HepG2 (cell line): ENCODE data around the gene CPZ. TPM values are rescaled to one million over a fixed set of nuclear protein-coding genes. Genes with fewer than 3 reads are reported as not detected.

ENCODE experiments used
- ATAC-seq: fragments of 200-7000 bp; cut with Tn5 transposase; 3 replicates; pipeline ENCODE4 v1.9.1; 2020; ENCODE audit warnings: mild to moderate bottlenecking, moderate library complexity
- BruUV-seq: library from RNA; stranded (reverse); fragments of 400-500 nt; replicated peaks from 2 replicates; lab custom pipeline; 2021; lab: Mats Ljungman, UMichigan
- CTCF ChIA-PET: fragments of 300-600 bp; formaldehyde crosslinking; extraction: SDS; loops from one replicate; lab custom pipeline; 2021; ENCODE audit warnings: low total read pairs, inconsistent platforms, low intra/inter-chr PET ratio; lab: Yijun Ruan, JAX
- POLR2A ChIA-PET: fragments of 350-600 bp; sonication (Branson Sonifier 250); formaldehyde crosslinking; loops from one replicate; lab custom pipeline; 2020; ENCODE audit warnings: antibody characterized with exemption, inconsistent platforms; lab: Yijun Ruan, JAX
- DNase-seq: peaks from one replicate; pipeline ENCODE4 v3.0.0-alpha.2; 2015; ENCODE audit warnings: low spot score
- FAIRE-seq: peaks from 3 replicates; lab custom pipeline; 2011; peaks lifted over from hg19 to GRCh38; lab: Jason Lieb, UNC
- H2AFZ ChIP-seq: one replicate; pipeline ENCODE4 v1.6.1; 2011; ENCODE audit warnings: low read length, inconsistent platforms
- H3K27ac ChIP-seq: fragments of 300-600 bp; 3 replicates; pipeline ENCODE4 v1.8.0; 2011; ENCODE audit warnings: mixed run types, mild to moderate bottlenecking, mixed read lengths, low read length, inconsistent platforms; ENCODE audit not compliant: insufficient read depth; ENCODE audit errors: extremely low read length
- H3K27me3 ChIP-seq, 2 experiments: fragments of 200-600 bp in 1 of 2; 2 replicates in 1 of 2; 3 replicates in 1 of 2; pipeline versions ENCODE4 v1.6.0 to v1.8.0; 2011; ENCODE audit warnings: low read length in 2 of 2, mild to moderate bottlenecking in 2 of 2, moderate library complexity in 2 of 2, inconsistent platforms in 1 of 2; ENCODE audit not compliant: insufficient read depth in 2 of 2, control insufficient read depth in 1 of 2
- H3K36me3 ChIP-seq, 2 experiments: fragments of 200-600 bp in 1 of 2; replicated peaks in 1 of 2; 2 replicates in 1 of 2; 3 replicates in 1 of 2; pipeline versions ENCODE4 v1.5.1 to v1.8.0; 2011; ENCODE audit warnings: low read length in 2 of 2, inconsistent platforms in 1 of 2; ENCODE audit not compliant: insufficient read depth in 2 of 2, control insufficient read depth in 1 of 2
- H3K4me1 ChIP-seq: 2 replicates; pipeline ENCODE4 v1.5.1; 2012; ENCODE audit warnings: low read length, inconsistent platforms; ENCODE audit not compliant: insufficient read depth
- H3K4me2 ChIP-seq: 2 replicates; pipeline ENCODE4 v1.6.0; 2011; ENCODE audit warnings: low read depth, low read length, inconsistent platforms
- H3K4me3 ChIP-seq, 3 experiments: fragments of 200-600 bp in 1 of 3; sonication (generic), shearing (Covaris generic) in 1 of 3; replicated peaks in 1 of 3; 2 replicates each; pipeline ENCODE4 v1.5.1; 2011 to 2016; ENCODE audit warnings: low read length in 3 of 3, inconsistent platforms in 2 of 3, low read depth in 2 of 3, mild to moderate bottlenecking in 2 of 3, control low read depth in 1 of 3, mixed read lengths in 1 of 3; ENCODE audit not compliant: insufficient read depth in 1 of 3
- H3K79me2 ChIP-seq: one replicate; pipeline ENCODE4 v1.6.1; 2011; ENCODE audit warnings: low read length, inconsistent platforms; ENCODE audit not compliant: insufficient read depth
- H3K9ac ChIP-seq: 2 replicates; pipeline ENCODE4 v1.6.0; 2011; ENCODE audit warnings: mild to moderate bottlenecking, low read depth, low read length, inconsistent platforms; ENCODE audit not compliant: insufficient read depth
- H3K9me3 ChIP-seq: 2 replicates; pipeline ENCODE4 v1.5.1; 2012; ENCODE audit warnings: mild to moderate bottlenecking, low read length
- H4K20me1 ChIP-seq: 2 replicates; pipeline ENCODE4 v1.6.0; 2011; ENCODE audit warnings: inconsistent platforms, mild to moderate bottlenecking, low read length, moderate library complexity; ENCODE audit not compliant: insufficient read depth
- ARNT2 ChIP-seq: sonication (generic); formaldehyde crosslinking; IDR thresholded peaks from 2 replicates; pipeline ENCODE4 v1.8.0; 2022; ENCODE audit warnings: mild to moderate bottlenecking, low read depth, missing genetic modification reagents, moderate library complexity
- CEBPG ChIP-seq: IDR thresholded peaks from 2 replicates; pipeline ENCODE4 v1.6.1; 2016
- CEBPZ ChIP-seq: IDR thresholded peaks from 2 replicates; pipeline ENCODE4 v1.6.1; 2012; ENCODE audit warnings: low read length, improper control_type of control experiment
- CERS6 ChIP-seq: sonication (generic); formaldehyde crosslinking; IDR thresholded peaks from 2 replicates; pipeline ENCODE4 v1.5.0; 2020; ENCODE audit warnings: missing genetic modification reagents
- FOXA3 ChIP-seq: IDR thresholded peaks from 2 replicates; pipeline ENCODE4 v1.6.1; 2016; ENCODE audit warnings: missing genetic modification reagents, missing compliant biosample characterization
- GPBP1L1 ChIP-seq: sonication (generic); formaldehyde crosslinking; IDR thresholded peaks from 2 replicates; pipeline ENCODE4 v1.5.0; 2020; ENCODE audit warnings: mild to moderate bottlenecking, missing genetic modification reagents
- NFIB ChIP-seq: sonication (generic); formaldehyde crosslinking; IDR thresholded peaks from 2 replicates; pipeline ENCODE4 v1.9.0; 2021; ENCODE audit warnings: missing genetic modification reagents, mild to moderate bottlenecking, borderline replicate concordance
- PLRG1 ChIP-seq: fragments of 450-650 bp; conservative IDR thresholded peaks from 2 replicates; pipeline ENCODE4 v1.6.1; 2016
- PPARG ChIP-seq: conservative IDR thresholded peaks from 2 replicates; pipeline ENCODE4 v1.6.1; 2016; ENCODE audit warnings: missing biosample characterization, missing genetic modification reagents
- YY1 ChIP-seq: IDR thresholded peaks from 2 replicates; pipeline ENCODE4 v1.6.1; 2011; ENCODE audit warnings: low read length, low read depth, moderate library complexity, mild to moderate bottlenecking; ENCODE audit not compliant: insufficient read depth, insufficient replicate concordance
- ZBTB39 ChIP-seq: sonication (generic); formaldehyde crosslinking; IDR thresholded peaks from 2 replicates; pipeline ENCODE4 v1.5.0; 2020; ENCODE audit warnings: missing genetic modification reagents
- ZNF274 ChIP-seq: sonication (generic); formaldehyde crosslinking; IDR thresholded peaks from 2 replicates; pipeline ENCODE4 v1.5.1; 2020; ENCODE audit warnings: mild to moderate bottlenecking, missing genetic modification reagents
- ZNF362 ChIP-seq: sonication (generic); formaldehyde crosslinking; IDR thresholded peaks from 2 replicates; pipeline ENCODE4 v1.4.0; 2020; ENCODE audit warnings: missing genetic modification reagents, mild to moderate bottlenecking, borderline replicate concordance
- ZNF367 ChIP-seq: sonication (generic); formaldehyde crosslinking; IDR thresholded peaks from 2 replicates; pipeline ENCODE4 v1.4.0; 2020; ENCODE audit warnings: missing genetic modification reagents, borderline replicate concordance
- ZNF549 ChIP-seq: sonication (generic); formaldehyde crosslinking; IDR thresholded peaks from 2 replicates; pipeline ENCODE4 v1.5.0; 2020; ENCODE audit warnings: missing genetic modification reagents
- WGBS: methylation state at CpG from one replicate; pipeline ENCODE4 v1.1.6; 2017; ENCODE audit warnings: low lambda C conversion rate; 5-methylcytosine and 5-hydroxymethylcytosine counted together
- in situ Hi-C: cut with HindIII; loops from 2 replicates; pipeline ENCODE4 v1.10.0; 2017; ENCODE audit warnings: low pct_unique_long_range_greater_than_20kb; ENCODE audit not compliant: extremely low pct_ligation_motif_present
- intact Hi-C: fragments of 100-400 bp; cut with micrococcal nuclease; formaldehyde crosslinking; loops from one replicate; pipeline ENCODE4 v1.10.0; 2022; ENCODE audit not compliant: unreplicated experiment
- polyA plus RNA-seq, 8 experiments: library from polyadenylated mRNA; depleted of rRNA in 3 of 8; stranded (reverse) in 7 of 8; unstranded in 1 of 8; fragments of >200 nt; fragmentation: Illumina TruSeq in 4 of 8; extraction: Trizol in 4 of 8; gene quantifications; 2 replicates each; pipeline versions ENCODE4 v1.2.1 to v1.2.3, GENCODE V29; 2011 to 2016; ENCODE audit warnings: low read depth in 4 of 8, missing spikeins in 1 of 8, mixed read lengths in 1 of 8; ENCODE audit not compliant: insufficient read depth in 1 of 8
- total RNA-seq, 5 experiments: library from RNA; depleted of rRNA; stranded (reverse); fragments of >200 nt; fragmentation: Illumina TruSeq; extraction: Trizol; gene quantifications; 2 replicates each; pipeline ENCODE4 v1.2.3, GENCODE V29; 2016; ENCODE audit warnings: low read depth in 1 of 5

The CPZ gene
- total and polyA plus RNA-seq, 2 of the 13 experiments (the other 11 are each of a cell fraction or from before 2014, with no cell fraction given): 0.58 to 0.61 TPM

- Histone ChIP-seq H3K27me3 (0 out of 5 replicates have a peak, but pooled peaks cover 2 to 5% of the 10 kb centered on the region in 2 experiments), H4K20me1 (0 out of 2 replicates have a peak, but pooled peaks cover 3% of the 10 kb centered on the region), H3K4me2 (no peak within 1 kb of the TSS), H3K36me3 (no peaks in the 10 kb centered on the region), H3K27ac (no peak within 1 kb of the TSS), H3K4me1 (no peaks in the 10 kb centered on the region), H3K79me2 (no peaks in the 10 kb centered on the region), H3K9ac (no peak within 1 kb of the TSS), H2AFZ (no peak within 1 kb of the TSS), H3K4me3 (no peak within 1 kb of the TSS), H3K9me3 (no peaks in the 10 kb centered on the region)
- ChIA-PET CTCF (no interaction called here), POLR2A (no interaction called here)
- ATAC-seq (peak; percentile 93), DNase-seq (no peak), FAIRE-seq (no peak)
- intact Hi-C loops (no loop called here), in situ Hi-C loops (no loop called here)
- 32% methylated on average over 25 of the region's 63 CpGs for WGBS
- BruUV-seq: no TSS peak
- TF ChIP-seq CEBPZ: no peak
- TF ChIP-seq ARNT2 (CRISPR knock-in tag): peak; percentile 58; the same call in 1 of the 2 replicates
- TF ChIP-seq NFIB (CRISPR knock-in tag): no peak
- no peak for TF ChIP-seq ZNF549 (CRISPR knock-in tag)
- TF ChIP-seq CERS6 (CRISPR knock-in tag): 0 out of 2 replicates have a peak, but pooled peaks have one; percentile 27
- no peak for TF ChIP-seq PPARG (CRISPR knock-in tag)
- 0 out of 2 replicates have a peak, but pooled peaks have one; percentile 29 for TF ChIP-seq CEBPG (CRISPR knock-in tag)
- no peak for TF ChIP-seq YY1
- TF ChIP-seq ZNF274: 0 out of 2 replicates have a peak, but pooled peaks have one; percentile 45
- no peak for TF ChIP-seq GPBP1L1 (CRISPR knock-in tag)
- TF ChIP-seq ZNF367 (CRISPR knock-in tag): no peak; the same call in 1 of the 2 replicates
- TF ChIP-seq FOXA3 (CRISPR knock-in tag): no peak
- TF ChIP-seq PLRG1: no peak
- no peak for TF ChIP-seq ZBTB39
- no peak for TF ChIP-seq ZNF362 (CRISPR knock-in tag)
These were observed 12.1 kb upstream of the CPZ start, which contains the start of gene GPR78 for GRCh38 chr4:8580321-8581093. TSS of gene GPR78 (plus strand) at chr4:8580392. CDS start at chr4:8580983, 591 bp downstream.
